SU-DHL-6 (cell line): Measurements from ENCODE around the gene GRIA3.

Experiments
- EZH2phosphoT487 ChIP-seq: fragments of 200-600 bp; sonication (generic), shearing (Covaris generic); conservative IDR thresholded peaks from 2 replicates; pipeline ENCODE4 v1.6.1; 2018; ENCODE audit warnings: mild to moderate bottlenecking, antibody characterized with exemption, low read length, moderate library complexity, mixed read lengths
- TF ChIP-seq, protein P1 (sequence below): fragments of 200-600 bp; sonication (generic); IDR thresholded peaks from one replicate; pipeline ENCODE4 v1.5.1; 2017; ENCODE audit warnings: antibody characterized with exemption, mild to moderate bottlenecking, low read length, moderate library complexity; ENCODE audit not compliant: insufficient read depth, poor library complexity, severe bottlenecking

GRCh38 chrX:123348468-123348867 is 164.4 kb downstream of the GRIA3 start:
- TF ChIP-seq, protein P1, sequence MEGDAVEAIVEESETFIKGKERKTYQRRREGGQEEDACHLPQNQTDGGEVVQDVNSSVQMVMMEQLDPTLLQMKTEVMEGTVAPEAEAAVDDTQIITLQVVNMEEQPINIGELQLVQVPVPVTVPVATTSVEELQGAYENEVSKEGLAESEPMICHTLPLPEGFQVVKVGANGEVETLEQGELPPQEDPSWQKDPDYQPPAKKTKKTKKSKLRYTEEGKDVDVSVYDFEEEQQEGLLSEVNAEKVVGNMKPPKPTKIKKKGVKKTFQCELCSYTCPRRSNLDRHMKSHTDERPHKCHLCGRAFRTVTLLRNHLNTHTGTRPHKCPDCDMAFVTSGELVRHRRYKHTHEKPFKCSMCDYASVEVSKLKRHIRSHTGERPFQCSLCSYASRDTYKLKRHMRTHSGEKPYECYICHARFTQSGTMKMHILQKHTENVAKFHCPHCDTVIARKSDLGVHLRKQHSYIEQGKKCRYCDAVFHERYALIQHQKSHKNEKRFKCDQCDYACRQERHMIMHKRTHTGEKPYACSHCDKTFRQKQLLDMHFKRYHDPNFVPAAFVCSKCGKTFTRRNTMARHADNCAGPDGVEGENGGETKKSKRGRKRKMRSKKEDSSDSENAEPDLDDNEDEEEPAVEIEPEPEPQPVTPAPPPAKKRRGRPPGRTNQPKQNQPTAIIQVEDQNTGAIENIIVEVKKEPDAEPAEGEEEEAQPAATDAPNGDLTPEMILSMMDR = no peak
- TF ChIP-seq EZH2phosphoT487 = no peak
